GM19324 (cell line): ENCODE measurements around the gene ARHGEF9.
"Not testable (repeated sequence)": the region's sequence is repeated elsewhere in the genome, so short reads cannot be mapped to it uniquely, and the experiment has no call there.

ENCODE experiments used
- ATAC-seq: cut with Tn5 transposase; IDR thresholded peaks from one replicate; pipeline ENCODE4 v1.9.1; 2021; ENCODE audit warnings: mild to moderate bottlenecking, moderate library complexity; ENCODE audit not compliant: unreplicated experiment, low FRiP score

Gene ARHGEF9

DNA sequence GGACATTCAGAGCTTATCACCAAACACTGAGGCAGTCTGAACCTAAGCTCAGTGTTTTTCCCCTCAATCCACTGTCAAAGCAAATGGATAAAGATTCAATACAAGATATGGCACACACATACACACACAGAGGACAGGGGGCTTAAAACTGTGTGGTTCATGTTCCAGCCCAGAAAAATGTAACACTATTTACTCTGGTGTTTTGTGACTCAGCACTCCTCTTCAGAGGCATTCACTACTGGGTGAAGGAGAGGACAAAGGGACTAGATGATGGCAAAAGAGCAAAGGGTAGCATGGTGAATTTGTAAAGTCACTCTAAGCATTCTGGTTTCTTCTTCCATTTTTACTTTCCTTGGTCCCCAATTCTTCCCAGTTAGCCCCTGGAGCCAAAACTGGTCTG is 120.3 kb downstream of the ARHGEF9 start:
- ATAC-seq: no peak

DNA sequence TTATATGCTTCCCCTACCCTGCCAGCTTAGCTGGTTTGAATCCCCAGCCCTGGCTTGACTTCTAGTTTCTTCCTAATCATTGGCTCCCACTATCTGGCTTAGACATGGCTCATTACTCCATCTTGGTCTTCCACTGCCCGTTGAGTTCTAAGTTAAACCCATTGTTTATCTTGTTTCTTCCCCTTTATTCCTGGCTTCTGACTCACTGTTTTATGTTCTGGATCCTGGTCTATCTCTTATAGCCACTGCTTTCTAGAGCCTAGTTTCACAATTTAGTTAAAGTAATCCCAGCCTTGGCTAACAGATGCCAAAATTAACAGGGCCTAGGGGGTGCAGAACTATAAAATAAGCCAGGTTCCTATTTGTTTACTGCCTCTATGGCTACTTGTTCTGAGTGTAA is 120.9 kb downstream of the ARHGEF9 start:
- no peak for ATAC-seq

GRCh38 chrX:63661676-63662075 is 123.3 kb downstream of the ARHGEF9 start:
- no peak for ATAC-seq

DNA sequence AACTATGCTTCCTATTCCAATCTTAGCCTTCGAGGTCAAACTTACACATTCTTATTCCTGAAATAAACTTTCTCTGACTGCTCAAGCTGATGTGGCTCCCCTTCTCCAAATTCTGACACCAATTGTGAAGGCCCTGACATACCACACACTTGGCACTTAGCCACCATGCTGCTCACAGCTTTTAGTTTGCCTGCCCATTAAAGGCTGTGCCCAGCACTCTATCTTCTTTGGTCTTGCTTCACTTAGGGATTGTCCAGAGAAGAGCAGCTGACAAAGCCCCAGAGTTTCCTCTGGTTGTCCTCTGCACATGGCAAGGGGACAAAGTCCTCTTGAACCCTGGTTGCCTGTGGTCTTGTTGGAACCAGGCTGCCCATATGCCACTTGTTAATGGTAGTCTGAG is 126.1 kb downstream of the ARHGEF9 start:
- ATAC-seq: no peak

- ATAC-seq: no peak
Measured at GRCh38 chrX:63657821-63658220, 127.2 kb downstream of the ARHGEF9 start.

DNA sequence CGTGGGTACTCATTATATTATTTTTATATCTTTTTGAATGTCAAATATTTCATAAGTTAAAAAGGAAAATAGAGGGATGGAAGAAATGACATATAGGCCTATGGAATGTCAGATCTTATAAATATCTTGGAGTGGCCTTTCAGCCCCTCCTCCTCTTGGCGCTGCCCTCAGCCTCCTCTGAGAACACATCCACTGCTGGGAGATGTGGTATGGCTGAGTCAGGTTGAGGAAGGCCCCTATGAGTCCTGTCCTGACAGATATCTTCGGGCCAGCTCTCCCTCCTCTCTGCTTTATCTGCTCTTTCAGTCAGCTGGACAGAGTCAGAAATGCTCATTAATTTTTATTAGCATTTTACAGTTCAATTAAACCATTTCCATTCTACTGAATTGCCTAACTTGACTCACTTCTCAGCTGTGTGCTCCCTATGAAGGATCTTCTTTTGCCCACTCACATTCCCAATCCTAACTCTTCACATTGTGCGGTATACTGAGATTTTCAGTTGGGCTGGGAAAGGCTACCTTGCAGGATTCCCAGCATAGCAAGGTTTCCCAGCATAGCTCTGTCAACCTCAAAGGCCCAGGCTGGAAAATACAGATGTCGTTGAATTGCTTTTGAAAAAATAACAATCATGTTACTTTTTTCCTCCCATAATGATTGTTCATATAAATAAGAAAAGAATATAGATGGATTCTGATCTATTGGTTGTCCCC is 128.0 kb downstream of the ARHGEF9 start:
- no peak for ATAC-seq

DNA sequence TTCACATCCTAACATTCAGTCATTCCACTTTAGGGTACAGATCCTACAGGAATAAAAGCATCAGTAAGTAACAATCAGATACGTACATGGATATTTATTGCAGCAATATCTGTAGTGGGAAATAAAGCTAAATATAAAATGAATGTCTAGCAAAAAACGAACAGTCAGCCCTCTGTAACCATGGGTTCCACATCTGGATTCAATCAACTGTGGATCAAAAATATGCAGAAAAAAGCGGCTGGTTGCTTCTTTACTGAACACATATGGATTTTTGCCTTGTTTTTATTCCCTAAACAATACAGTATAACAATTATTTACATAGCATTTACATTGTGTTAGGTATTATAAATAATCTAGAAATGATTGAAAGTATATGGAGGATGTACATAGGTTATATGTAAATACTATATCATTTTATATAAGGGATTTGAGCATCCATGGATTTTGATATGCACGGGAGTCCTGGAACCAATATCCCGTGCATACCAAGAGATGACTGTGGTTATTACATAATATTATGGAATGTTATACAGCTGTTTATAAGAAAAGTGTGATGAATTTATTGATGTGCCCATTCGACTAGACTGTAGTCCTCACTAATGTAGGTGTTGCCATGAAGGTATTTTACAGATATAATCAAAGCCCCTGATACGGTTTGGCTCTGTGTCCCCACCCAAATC is 132.8 kb downstream of the ARHGEF9 start:
- ATAC-seq: no peak

DNA sequence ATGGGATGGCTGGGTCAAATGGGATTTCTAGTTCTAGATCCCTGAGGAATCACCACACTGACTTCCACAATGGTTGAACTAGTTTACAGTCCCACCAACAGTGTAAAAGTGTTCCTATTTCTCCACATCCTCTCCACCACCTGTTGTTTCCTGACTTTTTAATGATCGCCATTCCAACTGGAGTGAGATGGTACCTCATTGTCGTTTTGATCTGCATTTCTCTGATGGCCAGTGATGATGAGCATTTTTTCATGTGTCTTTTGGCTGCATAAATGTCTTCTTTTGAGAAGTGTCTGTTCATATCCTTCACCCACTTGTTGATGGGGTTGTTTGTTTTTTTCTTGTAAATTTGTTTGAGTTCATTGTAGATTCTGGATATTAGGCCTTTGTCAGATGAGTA is 139.3 kb downstream of the ARHGEF9 start:
- not testable (repeated sequence) for ATAC-seq

- no peak for ATAC-seq
Measured at GRCh38 chrX:63635750-63636149, 149.3 kb downstream of the ARHGEF9 start.

GRCh38 chrX:63613531-63614028 is 171.4 kb downstream of the ARHGEF9 start:
- ATAC-seq: no peak

GRCh38 chrX:63585936-63586335 is 199.1 kb downstream of the ARHGEF9 start:
- ATAC-seq: no peak
